GM10266 (cell line): Measurements from ENCODE around the gene RAB3B.

Experiments used
- DNase-seq: peaks from one replicate; pipeline ENCODE4 v3.0.0; 2012; ENCODE audit errors: extremely low spot score
- TF ChIP-seq, protein P1 (sequence below): IDR thresholded peaks from 2 replicates; pipeline ENCODE4 v1.5.1; 2012; ENCODE audit warnings: mild to moderate bottlenecking, low read depth; ENCODE audit not compliant: control insufficient read depth, insufficient read depth; ENCODE audit errors: missing control alignments

The RAB3B gene

DNA sequence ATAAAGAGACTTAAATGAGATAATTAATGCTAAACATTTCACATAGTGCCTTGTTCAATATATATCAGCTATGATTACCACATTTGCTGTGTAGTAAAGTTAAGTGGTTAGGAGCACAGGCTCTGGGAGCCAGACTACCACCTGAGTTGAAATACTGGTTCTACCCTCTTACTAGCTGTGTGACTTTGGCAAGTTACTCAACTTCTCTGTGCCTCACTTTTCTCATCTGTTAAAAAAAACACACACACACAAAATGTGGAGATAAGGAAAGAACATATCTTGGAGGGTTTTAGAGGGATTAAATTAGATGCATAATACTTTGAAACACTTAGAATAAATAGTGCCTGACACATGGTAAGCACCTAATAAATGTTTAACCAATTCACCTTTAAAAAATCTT is 60.2 kb downstream of the RAB3B start:
- DNase-seq = no peak
- TF ChIP-seq, protein P1, sequence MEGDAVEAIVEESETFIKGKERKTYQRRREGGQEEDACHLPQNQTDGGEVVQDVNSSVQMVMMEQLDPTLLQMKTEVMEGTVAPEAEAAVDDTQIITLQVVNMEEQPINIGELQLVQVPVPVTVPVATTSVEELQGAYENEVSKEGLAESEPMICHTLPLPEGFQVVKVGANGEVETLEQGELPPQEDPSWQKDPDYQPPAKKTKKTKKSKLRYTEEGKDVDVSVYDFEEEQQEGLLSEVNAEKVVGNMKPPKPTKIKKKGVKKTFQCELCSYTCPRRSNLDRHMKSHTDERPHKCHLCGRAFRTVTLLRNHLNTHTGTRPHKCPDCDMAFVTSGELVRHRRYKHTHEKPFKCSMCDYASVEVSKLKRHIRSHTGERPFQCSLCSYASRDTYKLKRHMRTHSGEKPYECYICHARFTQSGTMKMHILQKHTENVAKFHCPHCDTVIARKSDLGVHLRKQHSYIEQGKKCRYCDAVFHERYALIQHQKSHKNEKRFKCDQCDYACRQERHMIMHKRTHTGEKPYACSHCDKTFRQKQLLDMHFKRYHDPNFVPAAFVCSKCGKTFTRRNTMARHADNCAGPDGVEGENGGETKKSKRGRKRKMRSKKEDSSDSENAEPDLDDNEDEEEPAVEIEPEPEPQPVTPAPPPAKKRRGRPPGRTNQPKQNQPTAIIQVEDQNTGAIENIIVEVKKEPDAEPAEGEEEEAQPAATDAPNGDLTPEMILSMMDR = no peak

DNA sequence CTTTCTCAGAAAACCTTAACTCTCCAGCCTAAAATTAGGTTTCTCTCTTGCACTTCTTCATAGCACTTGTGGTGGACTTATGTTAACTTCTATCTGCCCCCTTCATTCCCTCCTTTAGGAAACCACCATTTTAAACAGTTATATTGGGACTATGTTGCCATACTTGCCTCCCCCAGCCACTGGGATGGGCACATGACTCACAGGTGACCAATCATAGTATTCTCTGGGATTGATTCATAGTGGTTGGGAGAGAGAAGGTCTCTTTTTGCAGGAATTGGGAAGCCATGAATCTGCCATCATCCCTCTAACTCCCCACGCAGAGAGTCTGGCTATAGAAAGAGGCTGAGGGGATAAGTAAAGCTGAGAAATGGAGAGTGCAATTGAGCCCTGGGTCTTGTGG is 61.6 kb downstream of the RAB3B start:
- no peak for DNase-seq
- TF ChIP-seq, protein P1 = no peak

- DNase-seq = no peak
- TF ChIP-seq, protein P1 = no peak
These were observed 63.5 kb downstream of the RAB3B start for GRCh38 chr1:51927029-51927428.

GRCh38 chr1:51926171-51926812 is 64.2 kb downstream of the RAB3B start:
- DNase-seq = no peak
- TF ChIP-seq, protein P1 = peak; percentile 24

DNA sequence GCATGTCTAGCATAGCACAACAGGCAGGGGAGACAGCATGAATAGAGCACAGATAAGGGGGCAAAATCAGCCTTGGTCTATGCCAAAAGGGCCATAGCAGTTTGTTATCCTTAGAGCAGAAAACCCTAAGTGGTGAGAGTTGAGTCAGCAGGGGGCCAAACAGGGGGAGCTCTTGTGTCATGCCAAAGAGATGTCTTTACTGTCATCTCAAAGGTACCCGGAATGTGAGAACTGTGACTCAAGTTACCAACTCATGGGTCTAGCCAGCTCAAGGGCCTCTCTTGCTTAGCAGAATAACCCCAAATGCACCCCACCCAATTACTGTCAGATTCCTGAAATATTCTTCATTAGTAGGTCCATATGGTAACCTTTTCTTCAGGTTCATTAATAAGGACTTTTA is 66.0 kb downstream of the RAB3B start:
- peak; percentile 19 for DNase-seq
- TF ChIP-seq, protein P1 = peak; percentile 9

- TF ChIP-seq, protein P1 = no peak
- no peak for DNase-seq
These were observed 68.5 kb downstream of the RAB3B start for GRCh38 chr1:51922040-51922439.

DNA sequence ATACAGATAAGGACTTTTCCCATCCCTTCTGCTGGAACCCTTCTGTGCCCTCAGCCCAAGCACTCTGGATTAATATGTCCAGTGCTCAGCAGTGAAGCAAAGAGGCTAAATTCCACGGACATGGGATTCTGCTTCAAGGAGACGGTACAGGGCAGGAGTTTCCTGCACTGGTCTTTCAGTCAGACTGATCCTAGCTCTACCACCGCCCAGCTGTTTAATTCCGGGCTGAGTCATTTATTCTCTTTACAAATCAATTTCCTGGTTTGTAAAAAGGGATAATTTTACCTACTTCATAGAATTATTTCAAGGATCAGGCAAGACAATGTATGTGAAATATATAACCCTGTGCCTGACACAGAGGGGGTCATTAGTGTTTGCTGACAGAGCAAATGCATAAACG is 70.4 kb downstream of the RAB3B start:
- TF ChIP-seq, protein P1 = no peak
- no peak for DNase-seq
